Mucosa of descending colon (tissue), 3 donors: ENCODE results near the gene ACTN3. TPM values are rescaled to one million over a fixed set of nuclear protein-coding genes. Genes with fewer than 3 reads are reported as not detected.

Source experiments
- ATAC-seq: fragments of 200-7000 bp; cut with Tn5 transposase; one replicate; pipeline ENCODE4 v1.9.1; 2020; ENCODE audit warnings: mild to moderate bottlenecking, moderate library complexity
- DNase-seq, 3 donors: peaks; one replicate each; pipeline ENCODE4 v3.0.0-alpha.2; 2020
- H3K36me3 ChIP-seq: fragments of 200-600 bp; one replicate; pipeline ENCODE4 v1.8.0; 2021; ENCODE audit warnings: low read depth, mild to moderate bottlenecking
- H3K4me1 ChIP-seq: fragments of 200-600 bp; one replicate; pipeline ENCODE4 v1.8.0; 2021; ENCODE audit warnings: low read depth, mild to moderate bottlenecking
- H3K4me3 ChIP-seq: fragments of 200-600 bp; one replicate; pipeline ENCODE4 v1.8.0; 2021; ENCODE audit warnings: mild to moderate bottlenecking
- H3K9me3 ChIP-seq: fragments of 200-600 bp; one replicate; pipeline ENCODE4 v1.8.0; 2021; ENCODE audit warnings: mild to moderate bottlenecking
- CTCF ChIP-seq: fragments of 200-600 bp; IDR thresholded peaks from one replicate; pipeline ENCODE4 v1.8.0; 2022; ENCODE audit warnings: antibody characterized with exemption, mild to moderate bottlenecking
- intact Hi-C, 2 donors: fragments of 100-400 bp; cut with DNase I in 1 of 2; cut with micrococcal nuclease in 1 of 2; formaldehyde crosslinking; loops; one replicate each; pipeline versions ENCODE4 v1.11.0 to v1.11.1; 2022; cut with DNase I, micrococcal nuclease
- total RNA-seq, 3 donors: library from RNA; stranded (reverse); fragmentation: NEBNext Ultra II Directional in 2 of 3; extraction: Animal tissue kit (Norgen Biotek cat#: 25700) in 2 of 3; gene quantifications; one replicate each; pipeline versions ENCODE4 v1.2.1 to v1.2.4, GENCODE V29; 2021 to 2023
- donor health status: DM: no; HTN: no; CAD: no; lungs with moderate emphysema.
- donor health status: DM: no; HTN: no; CAD: no.
- donor health status: DM: no; HTN: yes; CAD: no.

ACTN3 gene
- total RNA-seq, 3 donors from 2014 or later = 0.09 TPM; not detected in 2

- no peak overlapping the region for H3K4me3 ChIP-seq
- ATAC-seq (no peak), DNase-seq (no peak)
- H3K4me1 ChIP-seq = peaks cover 15% of the 10 kb centered on the region
- TF ChIP-seq CTCF = no peak
- H3K36me3 ChIP-seq = no peaks in the 10 kb centered on the region
- intact Hi-C loops = no loop called here
- no peaks in the 10 kb centered on the region for H3K9me3 ChIP-seq
Observed at GRCh38 chr11:66589996-66590675, 43.4 kb downstream of the ACTN3 start.

- intact Hi-C loops = no loop called here
- no peak for DNase-seq
- TF ChIP-seq CTCF = no peak
- peaks cover 18% of the 10 kb centered on the region for H3K4me1 ChIP-seq
- no peak for ATAC-seq
- H3K36me3 ChIP-seq = no peaks in the 10 kb centered on the region
- no peak overlapping the region for H3K4me3 ChIP-seq
- H3K9me3 ChIP-seq = no peaks in the 10 kb centered on the region
Observed at GRCh38 chr11:66591175-66591574, 44.5 kb downstream of the ACTN3 start.

DNA sequence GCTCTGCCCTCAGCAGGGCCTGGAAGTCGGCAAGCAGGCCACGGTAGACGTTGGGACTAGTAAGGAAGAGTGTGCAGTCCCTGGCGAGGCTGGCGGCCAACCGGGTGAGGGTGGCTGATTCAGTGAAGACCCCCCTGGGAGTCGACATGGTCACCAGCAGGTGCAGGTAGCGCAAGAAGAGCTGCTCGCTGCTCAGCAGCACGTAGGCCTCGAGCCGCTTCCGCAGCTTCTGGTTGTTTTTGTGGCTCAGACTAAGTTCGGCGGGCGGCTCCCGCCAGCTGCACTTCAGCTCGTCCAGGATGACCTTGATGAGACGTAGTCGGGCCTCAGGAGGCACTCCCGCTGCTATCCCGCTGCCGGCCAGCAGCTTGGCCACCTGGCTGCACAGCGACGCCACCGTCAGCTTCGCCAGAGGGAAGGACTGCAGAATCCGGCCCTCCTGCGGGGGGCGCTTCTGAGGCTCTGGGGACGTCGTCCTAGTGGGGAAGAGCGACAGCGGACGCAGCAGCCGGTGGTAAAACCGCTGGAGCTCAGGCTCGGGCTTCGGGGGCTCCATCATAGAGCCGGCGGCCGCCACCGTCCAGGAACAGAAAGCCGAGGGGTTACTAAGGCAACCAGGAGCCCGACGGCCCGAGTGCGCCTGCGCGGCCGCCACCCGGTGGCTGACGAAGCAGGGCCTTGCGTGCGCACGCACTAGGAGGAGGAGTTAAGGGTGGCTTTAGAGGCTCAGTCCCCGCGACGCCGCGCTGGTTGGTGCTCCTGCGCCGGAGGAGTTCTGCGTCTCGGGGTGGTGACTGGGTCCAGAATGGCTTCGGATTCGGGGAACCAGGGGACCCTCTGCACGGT lies 46.0 kb downstream of the ACTN3 start, which contains the start of the genes CCDC87 and CCS:
CCDC87 (minus strand) TSS at position 607 of the 846 bp plus-strand sequence; CDS start at position 559, 48 bp downstream.
CCS (plus strand) TSS at position 729 of the 846 bp plus-strand sequence; CDS start at position 806, 77 bp downstream.
- peak; percentile 99 for DNase-seq
- H3K4me1 ChIP-seq = peaks cover 24% of the 10 kb centered on the region
- intact Hi-C loops = no loop called here

GRCh38 chr11:66593303-66593635 lies 46.6 kb downstream of the ACTN3 start:
- peak overlapping the region; percentile 7 for H3K4me3 ChIP-seq
- H3K4me1 ChIP-seq = peaks cover 24% of the 10 kb centered on the region
- no peak for TF ChIP-seq CTCF
- ATAC-seq = peak; percentile 18
- intact Hi-C loops = no loop called here
- peak in 1 of 3 donors; percentile 19 for DNase-seq
- no peaks in the 10 kb centered on the region for H3K9me3 ChIP-seq
- no peaks in the 10 kb centered on the region for H3K36me3 ChIP-seq

More for the DNA sequence above, 46.0 kb downstream of the ACTN3 start, which contains the start of the genes CCDC87 and CCS:
- no peaks in the 10 kb centered on the region for H3K9me3 ChIP-seq
- peak; percentile 75 for TF ChIP-seq CTCF
- ATAC-seq = peak; percentile 98
- no peaks in the 10 kb centered on the region for H3K36me3 ChIP-seq
- peak within 1 kb of the TSS; percentile 7 for H3K4me3 ChIP-seq

DNA sequence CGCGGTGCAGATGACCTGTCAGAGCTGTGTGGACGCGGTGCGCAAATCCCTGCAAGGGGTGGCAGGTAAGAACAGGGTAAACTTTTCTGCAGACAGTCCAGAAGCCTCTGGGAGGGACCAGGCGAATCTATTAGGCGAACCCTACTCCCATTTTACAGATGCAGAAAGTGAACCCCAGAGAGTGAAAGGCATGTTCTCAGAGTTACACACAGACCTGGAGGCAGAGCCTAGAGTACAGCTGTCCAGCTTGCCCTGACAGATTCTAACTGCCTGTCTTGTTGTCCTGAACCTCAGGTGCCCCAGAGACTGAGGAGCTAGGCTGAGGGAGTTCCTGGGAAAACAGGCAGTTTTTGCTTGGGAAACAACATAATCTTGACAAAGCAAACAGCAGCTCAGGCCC lies 46.9 kb downstream of the ACTN3 start:
- intact Hi-C loops = no loop called here
- TF ChIP-seq CTCF = no peak
- ATAC-seq (no peak), DNase-seq (no peak)
- Histone ChIP-seq H3K9me3 (no peaks in the 10 kb centered on the region), H3K4me3 (peak overlapping the region; percentile 7), H3K4me1 (peaks cover 24% of the 10 kb centered on the region), H3K36me3 (no peaks in the 10 kb centered on the region)
